Activated T-cell treated with anti-CD3 and anti-CD28 coated beads, Interleukin-2, amount 50 U/mL, for 1 hour (primary cell): ENCODE results near the gene GLB1L.
"Not testable (repeated sequence)": the region's sequence is repeated elsewhere in the genome, so short reads cannot be mapped to it uniquely, and the experiment has no call there.

ENCODE experiments used
- DNase-seq: peaks from one replicate; pipeline ENCODE4 v3.0.0-alpha.2; 2020

Gene GLB1L

DNA sequence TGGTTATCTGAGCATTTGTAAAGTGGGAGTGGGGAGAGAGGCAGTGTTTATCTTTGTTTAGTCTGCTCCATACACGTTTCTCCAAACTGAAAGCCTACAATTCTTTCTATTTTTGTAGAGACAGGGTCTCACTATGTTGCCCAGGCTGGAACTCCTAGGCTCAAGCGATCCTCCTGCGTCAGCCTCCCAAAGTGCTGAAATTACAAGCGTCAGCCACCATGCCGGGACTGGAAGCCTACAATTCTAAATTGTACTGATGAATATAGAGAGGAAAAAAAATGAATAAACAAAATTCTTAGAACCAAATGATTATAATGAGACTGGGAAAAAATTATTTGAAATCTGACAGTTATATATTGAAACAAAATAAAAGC, 40.1 kb downstream of the GLB1L start:
- DNase-seq, result no peak

DNA sequence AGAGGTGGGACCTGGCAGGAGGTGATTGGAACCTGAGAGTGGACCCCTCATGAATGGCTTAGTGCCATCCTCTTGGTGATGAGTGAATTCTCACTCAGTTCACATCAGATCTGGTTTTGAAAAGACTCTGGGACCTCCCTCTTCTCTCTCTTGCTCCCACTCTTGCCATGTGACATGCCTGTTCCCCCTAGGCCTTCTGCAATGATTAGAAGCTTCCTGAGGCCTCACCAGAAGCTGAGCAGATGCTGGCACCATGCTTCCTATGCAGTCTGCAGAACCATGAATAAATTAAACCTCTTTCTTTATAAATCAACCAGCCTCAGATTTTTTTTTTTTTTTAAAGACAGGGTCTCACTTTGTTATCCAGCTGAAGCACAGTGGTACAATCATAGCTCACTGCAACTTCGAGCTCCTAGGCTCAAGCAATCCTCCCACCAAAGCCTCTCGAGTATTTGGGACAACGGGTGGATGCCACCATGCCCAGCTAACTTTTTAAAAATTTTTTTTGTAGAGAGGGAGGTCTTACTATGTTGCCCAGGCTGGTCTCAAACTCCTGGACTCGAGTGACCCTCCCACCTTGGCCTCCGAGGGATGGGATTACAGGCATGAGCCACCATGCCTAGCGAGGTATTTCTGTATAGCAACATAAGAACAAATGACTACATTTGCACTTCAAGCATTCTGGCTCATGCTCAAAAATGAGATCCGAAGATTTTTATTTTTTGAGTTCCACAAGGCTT, 40.6 kb downstream of the GLB1L start:
- DNase-seq, result no peak

DNA sequence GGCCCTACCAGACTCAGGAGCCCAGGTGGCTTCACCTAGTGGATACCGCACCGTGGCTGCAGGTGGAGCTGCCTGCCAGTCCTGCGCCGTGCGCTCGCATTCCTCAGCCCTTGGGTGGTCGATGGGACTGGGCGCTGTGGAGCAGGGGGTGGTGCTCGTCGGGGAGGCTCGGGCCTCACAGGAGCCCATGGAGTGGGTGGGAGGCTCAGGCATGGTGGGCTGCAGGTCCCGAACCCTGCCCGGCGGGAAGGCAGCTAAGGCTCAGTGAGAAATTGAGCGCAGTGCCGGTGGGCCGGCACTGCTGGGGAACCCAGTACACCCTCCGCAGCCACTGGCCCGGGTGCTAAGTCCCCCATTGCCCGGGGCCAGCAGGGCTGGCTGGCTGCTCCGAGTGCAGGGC, 43.9 kb downstream of the GLB1L start:
- not testable (repeated sequence) for DNase-seq

DNA sequence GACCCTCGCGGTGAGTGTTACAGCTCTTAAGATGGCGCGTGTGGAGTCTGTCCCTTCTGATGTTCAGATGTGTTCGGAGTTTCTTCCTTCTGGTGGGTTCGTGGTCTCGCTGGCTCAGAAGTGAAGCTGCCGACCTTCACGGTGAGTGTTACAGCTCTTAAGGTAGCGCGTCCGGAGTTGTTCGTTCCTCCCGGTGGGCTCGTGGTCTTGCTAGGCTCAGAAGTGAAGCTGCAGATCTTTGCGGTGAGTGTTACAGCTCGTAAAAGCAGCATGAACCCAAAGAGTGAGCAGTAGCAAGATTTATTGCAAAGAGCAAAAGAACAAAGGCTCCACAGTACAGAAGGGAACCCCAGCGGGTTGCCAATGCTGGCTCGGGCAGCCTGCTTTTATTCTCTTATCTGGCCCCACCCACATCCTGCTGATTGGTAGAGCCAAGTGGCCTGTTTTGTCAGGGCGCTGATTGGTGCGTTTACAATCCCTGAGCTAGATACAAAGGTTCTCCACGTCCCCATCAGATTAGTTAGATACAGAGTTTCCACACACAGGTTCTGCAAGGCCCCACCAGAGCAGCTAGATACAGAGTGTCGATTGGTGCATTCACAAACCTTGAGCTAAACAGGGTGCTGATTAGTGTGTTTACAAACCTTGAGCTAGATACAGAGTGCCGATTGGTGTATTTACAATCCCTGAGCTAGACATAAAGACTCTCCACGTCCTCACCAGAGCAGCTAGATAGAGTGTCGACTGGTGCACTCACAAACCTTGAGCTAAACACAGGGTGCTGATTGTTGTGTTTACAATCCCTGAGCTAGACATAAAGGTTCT, 44.5 kb downstream of the GLB1L start:
- not testable (repeated sequence) for DNase-seq

DNA sequence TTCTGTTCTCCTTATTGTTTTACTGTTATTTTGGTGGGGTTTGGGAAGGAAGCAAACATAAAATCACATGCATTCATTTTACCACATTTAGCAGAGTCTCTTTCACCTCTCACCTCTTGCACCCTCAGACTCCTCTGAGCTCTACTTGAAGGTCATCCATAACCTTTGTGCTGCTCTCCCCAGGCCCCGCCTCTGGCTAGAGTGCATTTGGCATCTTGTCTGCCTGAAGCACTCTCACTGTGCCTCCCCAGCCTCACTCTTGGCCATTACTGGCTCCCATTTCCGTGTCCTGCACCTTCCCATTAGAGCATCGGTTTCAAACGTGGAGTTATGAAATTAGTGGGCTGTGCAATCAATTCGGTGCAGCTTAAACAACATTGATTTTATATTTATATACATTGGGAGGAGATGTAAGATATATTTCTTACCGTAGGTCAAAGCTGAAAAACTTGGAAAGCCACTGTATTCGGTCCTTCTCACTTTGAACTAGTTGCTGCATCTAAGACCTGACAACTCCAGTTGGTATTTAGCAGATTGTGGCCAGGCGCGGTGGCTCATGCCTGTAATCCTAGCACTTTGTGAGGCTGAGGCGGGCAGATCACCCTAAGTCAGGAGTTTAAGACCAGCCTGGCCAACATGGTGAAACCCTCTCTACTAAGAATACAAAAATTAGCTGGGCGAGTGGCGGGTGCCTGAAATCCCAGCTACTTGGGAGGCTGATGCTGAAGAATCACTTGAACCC, 45.6 kb downstream of the GLB1L start:
- no peak for DNase-seq

DNA sequence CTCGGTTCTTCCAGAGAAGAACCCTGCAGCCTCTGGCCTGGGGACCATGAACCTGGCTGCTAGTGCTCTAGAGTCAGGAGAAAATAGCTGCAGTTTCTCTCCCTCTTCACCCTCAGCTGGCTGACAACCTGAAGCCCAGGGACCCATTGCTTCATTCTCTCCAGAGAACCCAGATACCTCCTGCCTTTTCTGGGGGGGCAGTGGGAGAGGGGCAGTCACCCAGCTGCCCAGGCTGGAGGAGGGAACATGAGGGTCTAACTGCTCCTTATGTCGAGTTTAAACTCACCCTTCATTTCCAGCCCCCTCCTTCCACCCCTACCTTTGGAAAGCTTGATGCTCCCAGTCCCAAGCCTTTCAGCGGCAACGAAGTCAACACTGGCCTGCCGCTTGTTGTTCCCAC, 46.3 kb downstream of the GLB1L start:
- DNase-seq, result no peak

DNA sequence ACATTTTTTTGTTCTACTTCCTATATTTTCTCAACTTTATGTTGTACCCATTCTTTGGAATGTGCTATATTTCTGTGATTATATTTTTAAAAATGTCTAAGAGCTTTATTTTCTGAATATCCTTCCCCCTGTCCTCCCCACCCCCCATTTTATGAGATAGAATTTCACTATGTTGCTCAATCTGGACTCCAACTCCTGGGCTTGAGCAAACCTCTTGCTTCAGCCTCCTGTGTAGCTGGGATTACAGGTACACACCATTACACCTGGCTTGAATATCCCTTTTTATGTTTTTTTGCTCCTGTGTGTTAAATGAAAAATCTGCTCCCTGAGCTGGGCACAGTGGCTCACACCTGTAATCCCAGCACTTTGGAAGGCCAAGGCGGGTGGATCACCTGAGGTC, 47.9 kb downstream of the GLB1L start:
- DNase-seq, result no peak

DNA sequence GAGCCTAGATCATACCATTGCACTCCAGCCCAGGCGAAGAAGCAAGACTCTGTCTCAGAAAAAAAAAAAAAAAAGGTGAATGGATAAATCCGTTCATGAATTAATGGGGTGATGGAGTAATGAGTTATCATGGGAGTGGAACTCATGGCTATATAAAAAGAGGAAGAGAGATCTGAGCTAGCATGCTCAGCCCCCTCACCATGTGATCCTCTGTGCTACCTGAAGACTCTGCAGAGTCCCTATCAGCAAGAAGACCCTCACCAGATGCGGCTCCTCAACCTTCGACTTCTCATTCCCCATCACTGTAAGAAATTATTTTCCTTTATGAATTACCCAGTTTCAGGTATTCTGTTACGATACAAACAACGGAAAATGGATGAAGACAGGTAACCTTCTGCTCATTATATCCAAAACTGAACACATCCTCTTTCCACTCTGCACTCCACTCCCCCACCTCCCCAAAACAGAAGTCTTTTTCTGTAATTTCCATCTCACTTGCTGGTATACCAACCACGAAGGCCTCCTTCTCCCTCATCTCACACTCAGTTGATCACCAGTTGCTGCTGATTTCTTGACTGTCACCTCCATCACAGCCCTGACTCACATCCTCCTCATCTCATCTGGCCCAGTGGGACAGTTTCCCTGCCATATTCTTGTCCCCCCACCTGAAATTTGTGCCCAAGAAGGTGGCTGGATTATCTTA, 58.3 kb downstream of the GLB1L start:
- no peak for DNase-seq
